ENCODE measurements around the gene MACO1.
"Not testable (repeated sequence)": the region's sequence is repeated elsewhere in the genome, so short reads cannot be mapped to it uniquely, and the experiment has no call there.

MACO1 gene

GRCh38 chr1:25430073-25430966 lies at the start of gene MACO1:
TSS of gene MACO1 (plus strand) at chr1:25430897. CDS start at chr1:25431099, 202 bp downstream.
- peak; percentile 55 to 98 (median 96) for DNase-seq

DNA sequence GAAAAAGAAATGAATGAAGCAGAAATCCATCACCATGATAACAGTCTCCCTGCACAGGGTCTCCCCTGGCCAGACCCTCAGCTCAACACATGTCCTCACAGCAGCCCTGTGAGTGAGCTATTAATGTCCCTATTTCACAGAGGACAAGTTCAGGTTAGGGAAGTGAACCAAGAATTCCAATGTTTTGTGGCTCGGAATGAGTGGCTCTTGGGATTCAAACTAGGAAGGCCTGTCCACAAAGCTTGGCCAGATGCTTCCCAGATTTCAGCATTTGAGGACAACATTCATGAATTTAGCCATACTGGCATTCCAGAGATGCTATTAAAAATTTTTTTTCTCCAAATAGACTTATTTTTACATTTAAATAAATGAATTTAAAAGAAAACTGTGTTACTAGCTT lies 48.2 kb upstream of the MACO1 start:
- DNase-seq: not testable (repeated sequence)

DNA sequence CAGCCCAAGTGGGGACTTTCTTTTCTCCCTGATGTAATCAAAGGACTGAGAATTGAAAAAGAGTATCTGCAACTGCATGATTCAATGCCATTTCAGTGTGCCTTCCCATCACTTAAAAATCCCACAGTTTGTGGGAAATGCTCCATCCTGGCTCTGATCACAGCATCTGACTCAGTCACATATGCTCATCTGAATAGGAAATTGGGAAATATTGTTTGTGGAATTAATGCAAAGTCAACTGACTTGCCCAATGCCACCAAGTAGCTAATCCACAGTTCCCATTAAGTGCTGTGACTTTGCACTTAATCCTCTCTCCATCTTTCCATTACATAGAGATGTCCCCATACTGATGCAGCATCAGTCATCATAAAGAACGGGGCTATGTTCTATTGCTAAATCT lies 47.6 kb upstream of the MACO1 start:
- not testable (repeated sequence) for DNase-seq

GRCh38 chr1:25383875-25384274 lies 46.8 kb upstream of the MACO1 start:
- not testable (repeated sequence) for DNase-seq

DNA sequence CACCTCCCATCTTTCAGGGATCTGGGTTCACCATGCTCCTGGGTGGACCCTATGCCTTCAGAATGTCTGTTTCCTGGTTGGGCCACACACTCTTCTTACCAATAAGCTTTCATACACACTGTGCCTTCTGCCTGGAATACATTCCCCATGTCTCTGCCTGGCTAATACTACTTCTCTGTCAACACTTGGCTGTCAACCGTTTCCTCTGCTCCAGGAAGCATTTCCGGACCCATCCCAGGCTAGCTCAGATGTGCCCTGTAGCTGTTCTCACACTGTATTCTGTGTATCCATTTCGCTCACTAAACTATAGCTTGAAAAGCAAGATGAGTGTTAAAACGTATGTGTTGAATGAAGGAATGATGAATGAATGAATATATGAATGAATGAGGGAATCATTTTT lies 43.6 kb upstream of the MACO1 start:
- DNase-seq: not testable (repeated sequence)

- DNase-seq: not testable (repeated sequence)
Observed at GRCh38 chr1:25388691-25389090, 42.0 kb upstream of the MACO1 start.

DNA sequence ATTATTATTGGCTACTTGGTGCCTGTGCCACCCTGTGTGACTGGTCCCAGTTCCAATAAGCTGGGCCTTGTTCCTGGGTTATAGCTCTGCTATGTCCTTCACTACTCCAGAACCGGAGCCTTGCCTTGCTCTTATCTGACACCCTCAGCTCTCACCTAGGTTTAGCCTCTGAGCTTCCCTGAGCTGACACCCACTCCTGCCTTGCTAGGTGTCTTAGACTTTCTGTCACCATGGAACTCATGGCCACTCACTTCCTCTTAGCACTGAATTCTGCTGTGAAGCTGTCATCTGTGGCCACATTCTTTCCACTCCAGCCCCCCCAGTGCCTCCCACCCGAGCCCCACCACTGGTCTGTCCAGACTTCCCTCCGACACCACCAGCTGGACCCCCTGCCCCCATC lies 41.0 kb upstream of the MACO1 start:
- not testable (repeated sequence) for DNase-seq

- no peak for DNase-seq
Observed at GRCh38 chr1:25392841-25393240, 37.9 kb upstream of the MACO1 start.

GRCh38 chr1:25397549-25397948 lies 33.1 kb upstream of the MACO1 start:
- DNase-seq: not testable (repeated sequence)

- not testable (repeated sequence) for DNase-seq
Observed at GRCh38 chr1:25398079-25398478, 32.6 kb upstream of the MACO1 start.

GRCh38 chr1:25402947-25403803 lies 27.5 kb upstream of the MACO1 start:
- DNase-seq: peak in 7 of 14 donors; percentile 1 to 27 (median 8)

DNA sequence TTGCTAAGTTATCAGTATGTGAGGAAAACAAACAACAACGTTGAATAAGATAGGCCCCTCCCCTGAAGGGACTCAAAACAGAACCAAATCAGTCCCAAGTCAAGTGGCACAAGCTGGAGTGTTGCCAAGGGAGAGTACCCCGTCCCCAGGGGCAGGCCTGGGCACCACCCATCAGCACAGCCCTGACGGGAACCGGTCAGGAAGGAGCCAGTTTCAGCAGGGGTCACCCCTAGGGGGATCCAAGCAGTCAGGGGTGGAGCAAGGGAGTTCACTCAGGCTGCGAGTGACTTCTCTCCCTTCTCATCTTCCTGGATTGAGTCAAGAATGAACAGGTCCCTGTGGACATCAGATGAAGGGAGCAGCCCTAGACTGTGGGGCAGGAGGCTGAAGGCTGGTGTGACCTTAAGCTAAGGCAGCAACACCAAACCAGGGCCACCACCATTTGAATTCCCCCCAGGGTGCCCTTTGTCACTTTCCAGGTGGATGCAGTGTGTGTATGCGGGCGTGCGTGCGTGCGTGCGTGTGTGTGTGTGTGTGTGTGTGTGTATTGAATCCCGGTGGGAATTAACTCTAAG lies 24.9 kb upstream of the MACO1 start:
- not testable (repeated sequence) for DNase-seq

DNA sequence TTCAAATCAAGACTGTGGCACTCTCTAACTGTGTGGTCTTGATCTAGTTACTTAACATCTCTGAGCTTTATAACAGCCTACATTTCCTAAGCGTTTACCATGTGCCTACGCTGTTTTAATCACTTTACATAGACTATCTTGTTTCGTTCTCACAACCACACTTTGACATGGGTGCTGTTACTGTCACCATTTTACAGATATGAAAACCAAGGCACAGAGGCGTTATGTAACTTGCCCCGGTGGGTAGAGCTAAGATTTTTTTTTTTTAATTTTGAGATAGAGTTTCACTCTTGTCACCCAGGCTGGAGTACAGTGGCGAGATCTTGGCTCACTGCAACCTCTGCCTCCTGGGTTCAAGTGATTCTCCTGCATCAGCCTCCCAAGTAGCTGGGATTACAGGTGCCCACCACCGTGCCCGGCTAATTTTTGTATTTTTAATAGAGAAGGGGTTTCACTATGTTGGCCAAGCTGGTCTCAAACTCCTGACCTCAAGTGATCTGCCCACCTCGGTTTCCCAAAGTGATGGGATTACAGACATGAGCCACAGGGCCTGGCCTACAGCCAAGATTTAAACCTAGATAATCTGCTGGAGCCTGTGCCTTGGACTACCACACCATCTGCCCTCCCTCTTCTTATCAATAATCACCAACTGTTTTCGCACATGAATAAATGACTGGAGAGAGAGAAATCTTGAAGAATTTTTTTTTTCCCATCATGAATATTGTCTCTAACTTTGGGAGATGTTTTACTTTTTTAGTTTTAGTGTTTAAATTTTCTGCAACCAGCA lies 20.9 kb upstream of the MACO1 start:
- not testable (repeated sequence) for DNase-seq

DNA sequence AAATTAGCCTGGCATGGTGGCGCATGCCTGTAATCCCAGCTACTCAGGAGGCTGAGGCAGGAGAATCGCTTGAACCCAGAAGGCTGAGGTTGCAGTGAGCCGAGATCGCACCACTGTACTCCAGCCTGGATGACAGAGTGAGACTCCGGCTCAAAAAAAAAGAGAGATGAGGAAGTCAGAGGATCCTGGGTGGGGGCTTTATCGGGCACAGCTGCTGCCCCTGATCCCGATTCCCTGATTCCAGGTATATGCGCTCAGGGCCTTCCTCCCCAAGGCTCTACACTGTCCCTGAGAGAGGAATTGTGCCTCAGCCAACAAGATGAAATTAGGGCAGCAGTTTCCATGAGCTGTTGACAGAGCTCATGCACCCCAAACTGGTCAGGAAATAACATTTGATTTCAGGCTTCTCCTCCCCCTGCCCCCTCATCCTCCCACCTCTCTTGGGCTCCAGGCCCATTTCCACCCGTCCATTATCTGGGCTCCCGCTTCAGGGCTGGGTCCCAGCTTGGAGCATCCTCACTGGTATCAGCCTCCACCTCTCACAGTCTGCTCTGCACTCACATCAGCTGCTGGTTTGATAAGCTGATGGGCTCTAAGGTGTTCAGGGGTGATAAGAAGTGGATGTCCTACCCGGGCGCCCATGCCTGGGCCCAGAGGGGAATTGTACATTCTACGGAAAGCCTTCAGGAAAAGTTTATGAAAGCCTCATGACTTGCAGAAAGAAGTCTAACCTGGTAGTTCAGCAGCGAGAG lies 17.6 kb upstream of the MACO1 start:
- DNase-seq: not testable (repeated sequence)

DNA sequence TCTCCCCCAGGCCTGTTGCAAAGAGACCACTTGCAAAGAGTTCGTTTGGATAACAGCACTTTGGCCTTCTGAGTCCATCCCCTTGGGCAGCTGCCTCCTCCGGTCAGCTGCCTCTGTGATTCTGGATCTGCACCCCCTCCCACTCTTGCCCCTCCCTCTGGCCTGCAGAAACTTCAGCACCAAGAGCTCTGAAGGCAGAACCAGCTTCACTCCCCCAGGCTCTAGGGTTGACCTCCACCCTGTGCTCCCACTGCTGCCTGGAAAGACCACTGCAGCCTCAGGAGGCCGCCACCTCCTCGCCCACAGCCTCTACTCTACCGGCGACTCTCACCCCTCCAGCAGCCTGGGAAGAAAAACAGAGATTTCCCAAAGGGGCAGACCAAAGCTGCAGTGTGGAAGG lies 16.5 kb upstream of the MACO1 start:
- DNase-seq: not testable (repeated sequence)

DNA sequence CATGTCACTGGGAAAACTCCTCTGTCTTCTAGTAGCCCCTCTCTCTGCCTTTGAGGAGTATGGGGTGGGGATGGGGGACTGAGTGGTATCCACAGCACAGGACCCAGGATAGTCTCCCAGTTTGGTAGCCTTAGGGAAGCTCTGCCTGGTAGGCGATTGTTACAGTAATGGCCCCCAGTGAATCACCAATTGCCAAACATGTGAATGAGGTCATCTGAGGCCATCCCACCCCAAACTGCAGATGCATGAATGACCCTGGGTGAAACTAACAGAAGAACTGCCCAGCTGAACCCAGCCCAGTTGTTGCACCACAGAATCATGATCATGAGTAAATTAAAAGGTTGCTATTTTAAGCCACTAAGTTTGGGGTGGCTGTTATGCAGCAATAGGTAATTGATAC lies 16.1 kb upstream of the MACO1 start:
- not testable (repeated sequence) for DNase-seq

DNA sequence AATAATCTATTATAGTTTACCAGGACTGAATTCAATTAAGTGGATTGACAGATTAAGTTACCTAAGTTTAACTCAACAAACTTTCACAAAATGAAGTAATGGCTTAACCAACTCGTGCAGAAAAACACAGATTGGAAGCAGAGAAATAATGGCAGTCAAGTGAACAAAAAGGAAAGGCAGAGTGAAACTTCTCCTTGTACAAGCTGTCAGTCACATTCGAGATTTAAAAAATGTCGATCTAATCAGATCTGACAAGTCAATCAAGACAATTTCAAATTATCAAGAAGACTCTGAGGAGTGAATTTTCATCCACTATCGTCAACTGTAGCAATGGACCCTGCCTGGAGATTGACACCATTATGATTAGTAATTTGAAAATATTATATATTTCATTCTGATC lies 13.4 kb upstream of the MACO1 start:
- not testable (repeated sequence) for DNase-seq

DNA sequence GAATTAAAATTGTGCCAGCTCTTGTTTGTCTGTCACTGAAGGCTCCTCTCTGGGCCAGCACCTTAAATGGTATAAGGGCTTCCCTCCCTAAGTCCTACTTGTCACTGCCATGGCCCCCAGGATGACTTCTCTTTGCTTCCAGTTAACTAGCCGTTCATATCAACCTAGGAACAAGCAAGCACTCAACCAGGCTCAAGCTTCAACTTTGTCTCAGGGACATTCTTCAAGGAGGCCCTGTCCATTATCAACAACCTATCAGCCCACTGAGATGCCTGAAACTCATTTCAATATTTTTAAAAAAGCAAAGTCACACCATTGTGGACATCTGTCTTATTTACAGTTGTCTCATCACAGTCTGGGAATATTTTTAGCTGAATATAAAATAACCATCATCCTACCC lies 11.4 kb upstream of the MACO1 start:
- not testable (repeated sequence) for DNase-seq

DNA sequence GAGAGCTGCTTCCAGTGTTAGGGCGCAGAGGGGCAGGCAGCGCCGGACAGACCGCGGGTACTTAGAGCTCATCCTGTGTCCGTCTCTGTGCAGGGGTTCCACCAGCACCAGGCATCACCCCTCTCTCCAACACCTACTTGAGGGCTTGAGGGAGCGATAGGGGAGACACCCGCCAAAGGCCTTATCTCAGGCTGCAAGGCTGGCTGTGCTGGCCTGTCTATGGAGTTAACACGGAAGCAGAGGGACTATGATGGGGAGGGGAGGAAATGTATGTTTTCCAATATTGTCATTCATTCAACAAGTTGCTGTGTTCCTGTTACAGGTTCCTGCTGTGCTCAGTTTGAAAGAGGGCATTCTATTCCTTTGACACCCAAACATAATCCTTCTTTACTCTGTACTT lies 10.0 kb upstream of the MACO1 start, which contains the start of gene RHCE:
RHCE (minus strand) TSS at position 111 of the 400 bp plus-strand sequence; CDS start at position 72, 39 bp downstream.
- DNase-seq: not testable (repeated sequence)

GRCh38 chr1:25423206-25423605 lies 7.5 kb upstream of the MACO1 start:
- peak in 2 of 14 donors; percentile 3 to 70 for DNase-seq
